HCT116 (cell line): ENCODE results near the gene NUF2. TPM values are rescaled to one million over a fixed set of nuclear protein-coding genes. Genes with fewer than 3 reads are reported as not detected.

ENCODE experiments used
- ATAC-seq: fragments of 200-7000 bp; cut with Tn5 transposase; 2 replicates; pipeline ENCODE4 v1.9.1; 2020; ENCODE audit warnings: mild to moderate bottlenecking, moderate library complexity
- BruUV-seq: library from RNA; stranded (reverse); fragments of 400-500 nt; replicated peaks from 2 replicates; lab custom pipeline; 2021; lab: Mats Ljungman, UMichigan
- CTCF ChIA-PET: fragments of 300-600 bp; sonication (Branson Sonifier 250); formaldehyde crosslinking; loops from one replicate; lab custom pipeline; 2021; ENCODE audit warnings: antibody characterized with exemption; lab: Charles Lee
- POLR2A ChIA-PET: fragments of 300-600, 350-600 bp; sonication (Branson Sonifier 250); formaldehyde crosslinking; loops from one replicate; lab custom pipeline; 2021; ENCODE audit warnings: antibody characterized with exemption; lab: Charles Lee
- RAD21 ChIA-PET, 2 experiments: fragments of 300-600 bp; sonication (Branson Sonifier 250); formaldehyde crosslinking; loops; one replicate each; lab custom pipeline; 2023; ENCODE audit warnings: low total read pairs in 2 of 2; ENCODE audit not compliant: uncharacterized antibody in 2 of 2, unreplicated experiment in 2 of 2, low non-redundant PET in 1 of 2; lab: Charles Lee
- DNase-seq: peaks from one replicate; pipeline ENCODE4 v3.0.0-alpha.2; 2010; ENCODE audit warnings: low read depth, low spot score
- H2AFZ ChIP-seq: fragments of 200-600 bp; shearing (Covaris generic), sonication (generic); 2 replicates; pipeline ENCODE4 v1.6.1; 2017; ENCODE audit warnings: low read depth, mixed run types, mixed read lengths, antibody characterized with exemption, low read length; ENCODE audit not compliant: poor library complexity, severe bottlenecking
- H3K27ac ChIP-seq: 2 replicates; pipeline ENCODE4 v1.5.1; 2012; ENCODE audit warnings: low read depth, low read length
- H3K27me3 ChIP-seq: fragments of 200-600 bp; sonication (generic); 2 replicates; pipeline ENCODE4 v1.6.1; 2016; ENCODE audit warnings: mixed run types, low read length, mixed read lengths; ENCODE audit not compliant: insufficient read depth
- H3K36me3 ChIP-seq, 2 experiments: fragments of 200-500 bp in 1 of 2; fragments of 200-600 bp in 1 of 2; sonication (Bioruptor generic) in 1 of 2; sonication (generic) in 1 of 2; 2 replicates each; pipeline versions ENCODE4 v1.5.1 to v1.6.1; 2014 to 2016; ENCODE audit warnings: low read length in 2 of 2, inconsistent platforms in 1 of 2, mixed read lengths in 1 of 2, mixed run types in 1 of 2; ENCODE audit not compliant: insufficient read depth in 2 of 2, control insufficient read depth in 1 of 2
- H3K4me1 ChIP-seq, 2 experiments: fragments of 200-600 bp in 1 of 2; sonication (generic) in 1 of 2; 2 replicates each; pipeline versions ENCODE4 v1.5.1 to v1.6.1; 2012 to 2017; ENCODE audit warnings: low read length in 2 of 2, inconsistent platforms in 1 of 2, mild to moderate bottlenecking in 1 of 2, mixed read lengths in 1 of 2, mixed run types in 1 of 2, moderate library complexity in 1 of 2; ENCODE audit not compliant: insufficient read depth in 2 of 2, control insufficient read depth in 1 of 2
- H3K4me2 ChIP-seq: fragments of 200-600 bp; sonication (generic); 2 replicates; pipeline ENCODE4 v1.6.1; 2017; ENCODE audit warnings: mixed run types, low read length, mixed read lengths
- H3K4me3 ChIP-seq, 2 experiments: fragments of 200-600 bp in 1 of 2; sonication (generic) in 1 of 2; replicated peaks in 1 of 2; 2 replicates each; pipeline ENCODE4 v1.5.1; 2011 to 2016; ENCODE audit warnings: low read length in 2 of 2, control low read depth in 1 of 2, low read depth in 1 of 2, mild to moderate bottlenecking in 1 of 2, mixed read lengths in 1 of 2, mixed run types in 1 of 2
- H3K79me2 ChIP-seq: fragments of 200-600 bp; sonication (generic); 2 replicates; pipeline ENCODE4 v1.6.1; 2017; ENCODE audit warnings: mild to moderate bottlenecking, mixed run types, low read length, moderate library complexity, mixed read lengths; ENCODE audit not compliant: insufficient read depth
- H3K9ac ChIP-seq: fragments of 200-600 bp; sonication (generic); 2 replicates; pipeline ENCODE4 v1.6.1; 2016; ENCODE audit warnings: low read length, mixed read lengths
- H3K9me2 ChIP-seq: fragments of 200-600 bp; sonication (generic), shearing (Covaris generic); 2 replicates; pipeline ENCODE4 v1.6.1; 2017; ENCODE audit warnings: mixed run types, mild to moderate bottlenecking, moderate library complexity; ENCODE audit not compliant: insufficient read depth
- H3K9me3 ChIP-seq, 2 experiments: fragments of 200-500 bp in 1 of 2; fragments of 200-600 bp in 1 of 2; sonication (Bioruptor generic) in 1 of 2; sonication (generic) in 1 of 2; 2 replicates each; pipeline ENCODE4 v1.6.1; 2014 to 2017; ENCODE audit warnings: low read length in 2 of 2, mixed read lengths in 2 of 2, inconsistent platforms in 1 of 2, low read depth in 1 of 2, mild to moderate bottlenecking in 1 of 2, mixed run types in 1 of 2, moderate library complexity in 1 of 2; ENCODE audit not compliant: control insufficient read depth in 1 of 2, insufficient read depth in 1 of 2
- H4K20me1 ChIP-seq: fragments of 200-600 bp; sonication (generic), shearing (Covaris generic); 2 replicates; pipeline ENCODE4 v1.6.1; 2017; ENCODE audit warnings: mixed run types, mild to moderate bottlenecking, moderate library complexity; ENCODE audit not compliant: insufficient read depth
- ATF3 ChIP-seq: IDR thresholded peaks from 2 replicates; pipeline ENCODE4 v1.6.1; 2012
- CEBPB ChIP-seq: IDR thresholded peaks from 2 replicates; pipeline ENCODE4 v1.6.1; 2012; ENCODE audit warnings: low read depth
- CTCF ChIP-seq, 3 experiments: fragments of 200-600 bp in 1 of 3; sonication (generic) in 1 of 3; IDR thresholded peaks in 2 of 3; conservative IDR thresholded peaks in 1 of 3; 2 replicates each; pipeline ENCODE4 v1.5.1; 2012 to 2017; ENCODE audit warnings: low read depth in 2 of 3, low read length in 2 of 3, antibody characterized with exemption in 1 of 3, borderline replicate concordance in 1 of 3, control low read depth in 1 of 3, mild to moderate bottlenecking in 1 of 3, mixed read lengths in 1 of 3, mixed run types in 1 of 3, moderate library complexity in 1 of 3; ENCODE audit not compliant: insufficient read depth in 1 of 3
- EGR1 ChIP-seq: IDR thresholded peaks from 2 replicates; pipeline ENCODE4 v1.6.1; 2012; ENCODE audit warnings: low read depth
- EZH2 ChIP-seq: fragments of 200-600 bp; sonication (generic); IDR thresholded peaks from 2 replicates; pipeline ENCODE4 v1.6.1; 2017; ENCODE audit warnings: antibody characterized with exemption, mixed run types
- EZH2phosphoT487 ChIP-seq: fragments of 200-600 bp; IDR thresholded peaks from 2 replicates; pipeline ENCODE4 v1.6.1; 2018; ENCODE audit warnings: antibody characterized with exemption, borderline replicate concordance
- MAX ChIP-seq: IDR thresholded peaks from 2 replicates; pipeline ENCODE4 v1.6.1; 2012
- POLR2A ChIP-seq: IDR thresholded peaks from 2 replicates; pipeline ENCODE4 v1.7.0; 2011; ENCODE audit warnings: borderline replicate concordance; ENCODE audit not compliant: insufficient read depth, insufficient read length; ENCODE audit errors: extremely low read depth
- POLR2AphosphoS5 ChIP-seq: IDR thresholded peaks from 2 replicates; pipeline ENCODE4 v1.6.1; 2011; ENCODE audit warnings: mild to moderate bottlenecking, low read depth, low read length, moderate library complexity
- RAD21 ChIP-seq: IDR thresholded peaks from 2 replicates; pipeline ENCODE4 v1.6.1; 2012; ENCODE audit warnings: low read depth, mild to moderate bottlenecking
- REST ChIP-seq: IDR thresholded peaks from 2 replicates; pipeline ENCODE4 v1.6.1; 2012; ENCODE audit warnings: low read depth
- SIN3A ChIP-seq: IDR thresholded peaks from 2 replicates; pipeline ENCODE4 v1.6.1; 2012; ENCODE audit warnings: low read depth
- SP1 ChIP-seq: IDR thresholded peaks from 2 replicates; pipeline ENCODE4 v1.6.1; 2012; ENCODE audit warnings: low read depth
- SRF ChIP-seq: IDR thresholded peaks from 2 replicates; pipeline ENCODE4 v1.6.1; 2012; ENCODE audit warnings: low read depth
- TCF7L2 ChIP-seq: IDR thresholded peaks from 2 replicates; pipeline ENCODE4 v1.7.0; 2011; ENCODE audit warnings: borderline replicate concordance, inconsistent platforms; ENCODE audit not compliant: insufficient read depth, insufficient read length; ENCODE audit errors: extremely low read depth
- YY1 ChIP-seq: IDR thresholded peaks from 2 replicates; pipeline ENCODE4 v1.6.1; 2011; ENCODE audit warnings: low read length, low read depth, moderate library complexity, mild to moderate bottlenecking; ENCODE audit not compliant: insufficient replicate concordance; ENCODE audit errors: extremely low read depth
- ZBTB33 ChIP-seq: IDR thresholded peaks from 2 replicates; pipeline ENCODE4 v1.6.1; 2011; ENCODE audit warnings: mild to moderate bottlenecking, low read length, moderate library complexity; ENCODE audit not compliant: insufficient replicate concordance; ENCODE audit errors: extremely low read depth
- ZFX ChIP-seq: fragments of 450-650 bp; IDR thresholded peaks from 2 replicates; pipeline ENCODE4 v1.6.1; 2017
- ZNF274 ChIP-seq: fragments of 200-500 bp; sonication (Bioruptor generic); IDR thresholded peaks from 2 replicates; pipeline ENCODE4 v1.6.1; 2014; ENCODE audit warnings: mild to moderate bottlenecking, low read depth, low read length, inconsistent platforms
- intact Hi-C: fragments of 100-400 bp; cut with micrococcal nuclease; formaldehyde crosslinking; loops from 2 replicates; pipeline ENCODE4 v1.10.0; 2022
- total RNA-seq: library from RNA; stranded (reverse); gene quantifications from one replicate; pipeline ENCODE4 v1.2.1, GENCODE V29; 2021; ENCODE audit not compliant: unreplicated experiment

Gene NUF2
- total RNA-seq, 1 experiment from 2014 or later: 37.6 TPM

GRCh38 chr1:163335216-163335615 is 13.5 kb downstream of the NUF2 start:
- BruUV-seq: no TSS peak
- no peaks in the 10 kb centered on the region for H3K4me1 ChIP-seq
- no peak overlapping the region for H2AFZ ChIP-seq
- no peak overlapping the region for H3K27ac ChIP-seq
- no peak for DNase-seq
- CTCF ChIA-PET: no interaction called here
- H3K9me2 ChIP-seq: no peaks in the 10 kb centered on the region
- TF ChIP-seq ZNF274 (no peak), ZFX (no peak), REST (no peak), CTCF (IDR thresholded peaks at IDR 0.05 in 2 of 3, conservative IDR thresholded peaks at IDR 0.05 in 1 of 3; ENCODE audit: borderline replicate concordance in 1 of 3, insufficient read depth in 1 of 3, low read depth in 2 of 3, low read length in 2 of 3) (no peak), POLR2AphosphoS5 (no peak), SP1 (no peak), EZH2phosphoT487 (no peak), ATF3 (no peak), TCF7L2 (no peak), EGR1 (no peak), SIN3A (no peak), EZH2 (no peak), RAD21 (no peak), CEBPB (no peak), POLR2A (no peak), YY1 (no peak), ZBTB33 (no peak), SRF (no peak), MAX (no peak)
- H3K4me3 ChIP-seq: no peak overlapping the region
- no peak overlapping the region for H3K4me2 ChIP-seq
- H3K9me3 ChIP-seq: peaks cover 0 to 3% of the 10 kb centered on the region in 2 experiments; a peak in 1 of 4 replicates
- intact Hi-C loops: no loop called here
- H4K20me1 ChIP-seq: no peaks in the 10 kb centered on the region
- POLR2A ChIA-PET: no interaction called here
- peaks cover 11 to 49% of the 10 kb centered on the region in 2 experiments; a peak in 3 of 4 replicates for H3K36me3 ChIP-seq
- H3K79me2 ChIP-seq: no peaks in the 10 kb centered on the region
- RAD21 ChIA-PET: no interaction called here
- ATAC-seq: no peak
- H3K9ac ChIP-seq: no peak overlapping the region
- H3K27me3 ChIP-seq: no peaks in the 10 kb centered on the region
